Measurements from ENCODE around the gene ZCWPW1.

DNA sequence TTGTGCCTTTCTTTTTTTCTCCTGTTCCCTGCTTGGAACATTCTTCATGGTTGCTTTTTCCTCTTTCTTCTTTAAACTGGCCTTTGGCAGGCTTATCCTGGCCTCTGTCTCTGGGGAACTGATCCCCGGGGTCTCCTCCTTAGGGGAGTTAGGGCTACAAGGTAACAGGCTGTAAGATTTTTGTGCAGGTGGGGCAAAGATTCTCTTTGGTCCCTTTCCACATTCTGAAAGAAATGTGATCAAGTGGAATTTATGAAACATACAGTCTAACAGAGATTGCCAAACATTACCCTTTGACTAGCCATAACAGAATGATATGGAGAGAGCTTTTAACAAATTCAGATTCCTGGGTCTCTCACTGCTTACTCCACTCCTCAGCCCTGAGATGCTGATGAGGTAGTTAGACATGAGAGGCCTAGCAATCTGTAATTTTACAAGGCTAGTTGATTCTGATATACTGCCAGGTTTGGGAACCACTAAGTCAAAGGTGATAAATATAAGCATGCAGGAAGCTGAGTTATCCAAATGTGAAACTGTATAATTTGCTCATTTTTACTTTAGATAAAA is 8.8 kb downstream of the ZCWPW1 start:
- TF ChIP-seq, protein P1, sequence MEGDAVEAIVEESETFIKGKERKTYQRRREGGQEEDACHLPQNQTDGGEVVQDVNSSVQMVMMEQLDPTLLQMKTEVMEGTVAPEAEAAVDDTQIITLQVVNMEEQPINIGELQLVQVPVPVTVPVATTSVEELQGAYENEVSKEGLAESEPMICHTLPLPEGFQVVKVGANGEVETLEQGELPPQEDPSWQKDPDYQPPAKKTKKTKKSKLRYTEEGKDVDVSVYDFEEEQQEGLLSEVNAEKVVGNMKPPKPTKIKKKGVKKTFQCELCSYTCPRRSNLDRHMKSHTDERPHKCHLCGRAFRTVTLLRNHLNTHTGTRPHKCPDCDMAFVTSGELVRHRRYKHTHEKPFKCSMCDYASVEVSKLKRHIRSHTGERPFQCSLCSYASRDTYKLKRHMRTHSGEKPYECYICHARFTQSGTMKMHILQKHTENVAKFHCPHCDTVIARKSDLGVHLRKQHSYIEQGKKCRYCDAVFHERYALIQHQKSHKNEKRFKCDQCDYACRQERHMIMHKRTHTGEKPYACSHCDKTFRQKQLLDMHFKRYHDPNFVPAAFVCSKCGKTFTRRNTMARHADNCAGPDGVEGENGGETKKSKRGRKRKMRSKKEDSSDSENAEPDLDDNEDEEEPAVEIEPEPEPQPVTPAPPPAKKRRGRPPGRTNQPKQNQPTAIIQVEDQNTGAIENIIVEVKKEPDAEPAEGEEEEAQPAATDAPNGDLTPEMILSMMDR (IDR thresholded peaks at IDR 0.05) = no peak
- no peak for TF ChIP-seq EP300 (IDR thresholded peaks at IDR 0.05)
- no peak for TF ChIP-seq POLR2AphosphoS5 (IDR thresholded peaks at IDR 0.05)
- no peak for TF ChIP-seq POLR2A (IDR thresholded peaks at IDR 0.05)
